Measurements from ENCODE around the gene SPNS2.
"Not testable (repeated sequence)": the region's sequence is repeated elsewhere in the genome, so short reads cannot be mapped to it uniquely, and the experiment has no call there.

Gene SPNS2

DNA sequence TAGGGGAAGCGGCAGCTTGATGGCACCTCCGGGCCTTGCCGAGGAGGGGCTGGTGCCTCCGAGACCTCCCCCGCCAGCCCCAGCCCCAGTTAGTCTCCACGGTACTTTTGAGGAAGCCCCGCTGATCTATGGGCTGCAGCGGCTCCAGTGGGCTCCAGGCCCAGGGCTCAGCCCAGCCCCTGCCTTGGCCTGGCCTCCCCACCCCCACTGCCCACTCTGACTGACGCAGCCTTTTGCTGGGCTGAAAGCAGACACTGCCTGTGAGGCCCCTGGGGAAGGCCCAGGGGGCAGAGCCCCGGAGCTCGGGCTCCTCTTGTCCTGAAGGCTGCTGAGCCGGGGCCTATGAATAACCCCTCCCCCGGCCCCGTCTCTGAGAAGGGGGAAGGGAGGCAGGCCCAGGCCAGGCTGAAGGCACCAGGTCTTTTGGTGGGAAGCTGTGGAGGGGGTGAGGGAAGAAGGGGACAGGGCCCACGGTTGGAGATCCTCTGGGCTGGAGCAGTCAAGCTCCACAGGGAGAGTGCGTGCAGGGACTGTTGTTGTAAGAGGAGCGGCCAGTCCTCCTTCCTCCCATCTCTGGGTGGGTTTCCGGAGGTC lies 78.1 kb downstream of the SPNS2 start:
- TF ChIP-seq ZFX (IDR thresholded peaks at IDR 0.05; ENCODE audit: borderline replicate concordance), result no peak
- TF ChIP-seq, protein P1, sequence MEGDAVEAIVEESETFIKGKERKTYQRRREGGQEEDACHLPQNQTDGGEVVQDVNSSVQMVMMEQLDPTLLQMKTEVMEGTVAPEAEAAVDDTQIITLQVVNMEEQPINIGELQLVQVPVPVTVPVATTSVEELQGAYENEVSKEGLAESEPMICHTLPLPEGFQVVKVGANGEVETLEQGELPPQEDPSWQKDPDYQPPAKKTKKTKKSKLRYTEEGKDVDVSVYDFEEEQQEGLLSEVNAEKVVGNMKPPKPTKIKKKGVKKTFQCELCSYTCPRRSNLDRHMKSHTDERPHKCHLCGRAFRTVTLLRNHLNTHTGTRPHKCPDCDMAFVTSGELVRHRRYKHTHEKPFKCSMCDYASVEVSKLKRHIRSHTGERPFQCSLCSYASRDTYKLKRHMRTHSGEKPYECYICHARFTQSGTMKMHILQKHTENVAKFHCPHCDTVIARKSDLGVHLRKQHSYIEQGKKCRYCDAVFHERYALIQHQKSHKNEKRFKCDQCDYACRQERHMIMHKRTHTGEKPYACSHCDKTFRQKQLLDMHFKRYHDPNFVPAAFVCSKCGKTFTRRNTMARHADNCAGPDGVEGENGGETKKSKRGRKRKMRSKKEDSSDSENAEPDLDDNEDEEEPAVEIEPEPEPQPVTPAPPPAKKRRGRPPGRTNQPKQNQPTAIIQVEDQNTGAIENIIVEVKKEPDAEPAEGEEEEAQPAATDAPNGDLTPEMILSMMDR (IDR thresholded peaks at IDR 0.05), result no peak
- H3K27ac ChIP-seq, result no peak overlapping the region

DNA sequence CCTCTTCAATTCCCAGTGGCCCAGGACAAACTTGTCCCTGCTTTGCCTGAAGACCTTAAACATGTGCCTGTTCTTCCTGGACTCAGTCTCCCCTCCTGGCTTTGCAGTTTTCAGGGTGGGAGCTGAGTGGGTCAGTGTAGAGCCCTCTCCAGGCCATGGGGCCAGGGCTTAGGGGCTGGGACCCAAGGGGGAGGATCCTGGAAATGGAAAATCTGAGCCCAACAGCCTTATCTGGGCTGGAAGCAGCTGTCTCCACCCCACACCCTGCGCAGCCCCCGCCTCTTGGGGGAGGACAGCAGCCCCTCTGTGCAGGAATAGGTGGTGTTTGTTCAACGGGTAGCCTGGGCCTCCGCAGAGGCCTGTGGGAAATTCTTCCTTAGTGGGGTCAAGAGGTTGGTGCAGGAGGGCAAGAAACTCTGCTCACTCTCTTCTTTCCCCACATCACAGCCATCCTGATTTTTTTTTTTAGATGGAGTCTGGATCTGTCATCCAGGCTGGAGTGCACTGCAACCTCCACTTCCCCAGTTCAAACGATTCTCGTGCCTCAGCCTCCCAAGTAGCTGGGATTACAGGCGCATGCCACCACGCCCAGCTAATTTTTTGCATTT lies 78.8 kb downstream of the SPNS2 start:
- no peak overlapping the region for H3K27ac ChIP-seq
- TF ChIP-seq, protein P1 (IDR thresholded peaks at IDR 0.05), result no peak
- TF ChIP-seq ZFX (IDR thresholded peaks at IDR 0.05; ENCODE audit: borderline replicate concordance), result no peak

DNA sequence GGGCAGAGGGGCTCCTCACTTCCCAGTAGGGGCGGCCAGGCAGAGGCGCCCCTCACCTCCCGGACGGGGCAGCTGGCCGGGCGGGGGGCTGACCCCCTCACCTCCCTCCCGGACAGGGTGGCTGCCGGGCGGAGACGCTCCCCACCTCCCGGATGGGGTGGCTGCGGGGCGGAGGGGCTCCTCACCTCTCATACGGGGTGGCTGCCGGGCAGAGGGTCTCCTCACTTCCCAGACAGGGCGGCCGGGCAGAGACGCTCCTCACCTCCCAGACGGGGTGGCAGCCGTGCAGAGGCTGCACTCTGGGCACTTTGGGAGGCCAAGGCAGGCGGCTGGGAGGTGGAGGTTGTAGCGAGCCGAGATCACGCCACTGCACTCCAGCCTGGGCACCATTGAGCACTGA lies 79.7 kb downstream of the SPNS2 start:
- H3K27ac ChIP-seq, result not testable (repeated sequence)

DNA sequence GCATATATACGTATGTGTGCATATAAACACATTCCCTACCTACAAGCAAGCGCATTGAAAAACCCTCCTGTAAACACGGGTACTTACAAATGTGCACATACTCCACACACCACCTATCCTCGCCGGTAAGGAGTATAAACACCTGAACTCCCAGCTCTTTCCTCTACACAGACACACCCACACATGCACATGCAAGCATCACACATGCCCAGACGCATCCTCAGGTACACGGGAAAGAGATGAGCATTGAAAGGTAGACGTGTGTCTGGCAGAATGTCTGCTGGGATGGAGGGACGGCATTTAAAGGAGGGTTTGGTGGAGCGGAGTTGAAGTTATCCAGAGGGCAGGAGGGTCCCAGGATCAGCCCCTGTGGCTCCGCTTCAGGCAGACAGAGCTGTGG lies 81.0 kb downstream of the SPNS2 start:
- no peak for TF ChIP-seq ZFX (IDR thresholded peaks at IDR 0.05; ENCODE audit: borderline replicate concordance)
- TF ChIP-seq, protein P1 (IDR thresholded peaks at IDR 0.05), result no peak
- H3K27ac ChIP-seq, result no peak overlapping the region

DNA sequence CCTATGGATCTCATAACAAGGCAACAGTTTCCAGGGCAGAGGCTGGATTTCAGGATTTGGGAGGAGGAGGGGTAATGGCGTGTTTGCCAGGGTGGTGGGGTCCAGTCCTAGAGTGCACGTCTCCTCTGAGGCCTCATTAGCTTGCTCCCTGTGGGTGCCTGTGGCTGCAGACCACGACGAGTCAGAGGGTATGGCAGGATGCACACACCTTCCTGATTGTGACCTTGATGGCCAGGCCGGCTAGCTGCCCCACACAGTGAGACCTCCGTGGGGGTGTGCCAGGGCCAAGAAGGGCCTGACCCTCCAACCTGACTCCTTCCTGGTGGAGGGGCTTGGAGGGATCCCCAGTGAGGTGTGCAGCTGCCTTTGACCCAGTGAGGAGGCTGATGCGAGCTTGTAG lies 81.6 kb downstream of the SPNS2 start:
- H3K27ac ChIP-seq, result no peak overlapping the region
- TF ChIP-seq, protein P1 (IDR thresholded peaks at IDR 0.05), result no peak
- no peak for TF ChIP-seq ZFX (IDR thresholded peaks at IDR 0.05; ENCODE audit: borderline replicate concordance)

DNA sequence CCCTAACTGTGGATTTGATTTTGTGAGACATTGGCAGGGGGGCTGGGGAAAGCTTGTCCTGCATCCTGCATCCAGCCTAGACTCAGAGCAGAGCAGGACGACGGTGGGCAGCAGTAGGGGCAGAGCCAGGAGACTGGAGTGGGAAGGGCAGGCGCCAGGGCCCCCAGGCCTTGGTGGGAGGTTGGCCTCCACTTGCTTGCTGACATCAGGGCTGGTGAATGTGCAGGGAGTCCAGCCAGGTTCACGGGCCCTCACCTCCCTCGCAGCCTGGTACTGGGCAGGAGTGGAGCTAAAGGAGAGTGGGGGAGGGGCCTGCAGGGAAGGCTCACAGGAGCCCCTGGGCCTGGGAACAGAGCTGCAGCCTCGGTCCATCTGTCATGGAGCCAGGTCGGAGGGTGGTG lies 83.4 kb downstream of the SPNS2 start:
- no peak overlapping the region for H3K27ac ChIP-seq
- TF ChIP-seq, protein P1 (IDR thresholded peaks at IDR 0.05), result no peak
- no peak for TF ChIP-seq ZFX (IDR thresholded peaks at IDR 0.05; ENCODE audit: borderline replicate concordance)

DNA sequence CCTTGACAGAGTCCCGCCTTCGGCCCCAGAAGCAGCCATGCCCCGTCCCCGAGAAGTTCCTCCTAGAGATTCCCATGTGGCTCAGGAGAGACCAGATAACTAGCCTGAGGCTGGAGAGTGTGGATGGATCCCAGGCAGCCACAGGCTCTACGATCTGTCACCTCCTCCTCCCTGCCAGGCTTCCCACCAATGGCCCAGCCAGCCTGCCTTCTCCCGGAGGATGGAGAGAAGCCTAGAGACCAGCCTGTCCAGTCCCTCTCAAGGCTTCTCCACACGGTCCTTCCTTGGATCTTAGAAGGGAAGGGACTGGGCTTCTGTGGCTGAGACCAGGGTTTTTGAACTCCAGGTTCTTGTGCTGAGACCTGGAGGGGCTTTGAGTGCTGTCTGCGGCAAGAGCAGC lies 84.0 kb downstream of the SPNS2 start:
- TF ChIP-seq, protein P1 (IDR thresholded peaks at IDR 0.05), result no peak
- no peak for TF ChIP-seq ZFX (IDR thresholded peaks at IDR 0.05; ENCODE audit: borderline replicate concordance)
- no peak overlapping the region for H3K27ac ChIP-seq

DNA sequence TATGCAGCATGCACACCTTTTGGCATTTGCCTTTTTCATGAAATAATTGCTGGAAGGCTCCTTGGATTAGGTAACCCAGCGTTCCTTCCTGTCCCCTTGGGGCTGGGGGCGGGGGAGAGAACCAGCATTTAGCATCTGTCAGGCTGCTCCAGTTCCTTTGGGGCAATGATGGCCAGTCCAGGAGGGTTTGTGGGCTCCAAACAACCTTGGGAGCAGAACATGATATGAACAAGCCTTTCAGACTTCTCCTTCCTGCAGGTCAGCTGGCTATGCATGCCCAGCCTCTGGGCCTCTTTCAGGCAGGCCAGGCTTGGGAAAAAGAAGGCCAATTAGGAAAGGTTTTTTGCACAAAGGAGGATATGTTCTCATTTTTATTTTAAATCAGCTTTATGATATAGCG lies 84.5 kb downstream of the SPNS2 start:
- TF ChIP-seq, protein P1 (IDR thresholded peaks at IDR 0.05), result no peak
- no peak for TF ChIP-seq ZFX (IDR thresholded peaks at IDR 0.05; ENCODE audit: borderline replicate concordance)
- H3K27ac ChIP-seq, result no peak overlapping the region

Data from 22Rv1 (cell line).